OCI-LY7 (cell line): ENCODE results near the gene TRIM15.

ENCODE experiments used
- EZH2phosphoT487 ChIP-seq: fragments of 200-600 bp; sonication (generic); IDR thresholded peaks from 2 replicates; pipeline ENCODE4 v1.6.1; 2018; ENCODE audit warnings: low read depth, borderline replicate concordance, mild to moderate bottlenecking, mixed run types, antibody characterized with exemption, low read length, moderate library complexity, mixed read lengths
- TF ChIP-seq, protein P1 (sequence below): fragments of 200-600 bp; sonication (generic); conservative IDR thresholded peaks from 2 replicates; pipeline ENCODE4 v1.5.1; 2014; ENCODE audit warnings: mild to moderate bottlenecking, antibody characterized with exemption, low read length, moderate library complexity, mixed read lengths

GRCh38 chr6:30130179-30130679, 33.1 kb upstream of the TRIM15 start:
- TF ChIP-seq, protein P1, sequence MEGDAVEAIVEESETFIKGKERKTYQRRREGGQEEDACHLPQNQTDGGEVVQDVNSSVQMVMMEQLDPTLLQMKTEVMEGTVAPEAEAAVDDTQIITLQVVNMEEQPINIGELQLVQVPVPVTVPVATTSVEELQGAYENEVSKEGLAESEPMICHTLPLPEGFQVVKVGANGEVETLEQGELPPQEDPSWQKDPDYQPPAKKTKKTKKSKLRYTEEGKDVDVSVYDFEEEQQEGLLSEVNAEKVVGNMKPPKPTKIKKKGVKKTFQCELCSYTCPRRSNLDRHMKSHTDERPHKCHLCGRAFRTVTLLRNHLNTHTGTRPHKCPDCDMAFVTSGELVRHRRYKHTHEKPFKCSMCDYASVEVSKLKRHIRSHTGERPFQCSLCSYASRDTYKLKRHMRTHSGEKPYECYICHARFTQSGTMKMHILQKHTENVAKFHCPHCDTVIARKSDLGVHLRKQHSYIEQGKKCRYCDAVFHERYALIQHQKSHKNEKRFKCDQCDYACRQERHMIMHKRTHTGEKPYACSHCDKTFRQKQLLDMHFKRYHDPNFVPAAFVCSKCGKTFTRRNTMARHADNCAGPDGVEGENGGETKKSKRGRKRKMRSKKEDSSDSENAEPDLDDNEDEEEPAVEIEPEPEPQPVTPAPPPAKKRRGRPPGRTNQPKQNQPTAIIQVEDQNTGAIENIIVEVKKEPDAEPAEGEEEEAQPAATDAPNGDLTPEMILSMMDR: no peak
- TF ChIP-seq EZH2phosphoT487: no peak
